Tibial artery (tissue), 4 donors: ENCODE data around the gene PACS2.

Experiments used
- DNase-seq, 2 donors: peaks; one replicate each; pipeline ENCODE4 v3.0.0-alpha.2; 2019
- H3K27ac ChIP-seq, 2 donors: fragments of 200-600 bp; sonication (generic) in 1 of 2; 1 replicate in 1 of 2; 2 replicates in 1 of 2; pipeline ENCODE4 v1.5.1; 2018 to 2019; ENCODE audit warnings: mild to moderate bottlenecking in 1 of 2
- H3K27me3 ChIP-seq, 2 donors: fragments of 200-600 bp; sonication (generic) in 1 of 2; one replicate each; pipeline versions ENCODE4 v1.5.1 to v1.6.0; 2016 to 2019
- H3K36me3 ChIP-seq, 3 donors: fragments of 200-600 bp; sonication (generic) in 2 of 3; one replicate each; pipeline ENCODE4 v1.5.1; 2016 to 2019; ENCODE audit warnings: mild to moderate bottlenecking in 2 of 3
- H3K4me1 ChIP-seq, 4 donors: fragments of 200-600 bp; sonication (generic) in 2 of 4; 1 replicate in 3 of 4; 2 replicates in 1 of 4; pipeline ENCODE4 v1.5.1; 2016 to 2019
- H3K4me3 ChIP-seq, 2 donors: fragments of 200-600 bp; sonication (generic) in 1 of 2; 1 replicate in 1 of 2; 2 replicates in 1 of 2; pipeline ENCODE4 v1.5.1; 2018 to 2019; ENCODE audit warnings: mild to moderate bottlenecking in 2 of 2
- H3K9me3 ChIP-seq, 3 donors: fragments of 200-600 bp; sonication (generic) in 1 of 3; one replicate each; pipeline ENCODE4 v1.5.1; 2016 to 2019
- CTCF ChIP-seq, 2 experiments: fragments of 200-600 bp in 1 of 2; fragments of 450-650 bp in 1 of 2; IDR thresholded peaks; one replicate each; pipeline ENCODE4 v1.5.1; 2017 to 2019; ENCODE audit warnings: antibody characterized with exemption in 2 of 2, mild to moderate bottlenecking in 1 of 2, moderate library complexity in 1 of 2
- intact Hi-C: fragments of 100-400 bp; cut with DNase I; formaldehyde crosslinking; loops from one replicate; pipeline ENCODE4 v1.15.0; 2023; ENCODE audit warnings: low total_unique reads

PACS2 gene

DNA sequence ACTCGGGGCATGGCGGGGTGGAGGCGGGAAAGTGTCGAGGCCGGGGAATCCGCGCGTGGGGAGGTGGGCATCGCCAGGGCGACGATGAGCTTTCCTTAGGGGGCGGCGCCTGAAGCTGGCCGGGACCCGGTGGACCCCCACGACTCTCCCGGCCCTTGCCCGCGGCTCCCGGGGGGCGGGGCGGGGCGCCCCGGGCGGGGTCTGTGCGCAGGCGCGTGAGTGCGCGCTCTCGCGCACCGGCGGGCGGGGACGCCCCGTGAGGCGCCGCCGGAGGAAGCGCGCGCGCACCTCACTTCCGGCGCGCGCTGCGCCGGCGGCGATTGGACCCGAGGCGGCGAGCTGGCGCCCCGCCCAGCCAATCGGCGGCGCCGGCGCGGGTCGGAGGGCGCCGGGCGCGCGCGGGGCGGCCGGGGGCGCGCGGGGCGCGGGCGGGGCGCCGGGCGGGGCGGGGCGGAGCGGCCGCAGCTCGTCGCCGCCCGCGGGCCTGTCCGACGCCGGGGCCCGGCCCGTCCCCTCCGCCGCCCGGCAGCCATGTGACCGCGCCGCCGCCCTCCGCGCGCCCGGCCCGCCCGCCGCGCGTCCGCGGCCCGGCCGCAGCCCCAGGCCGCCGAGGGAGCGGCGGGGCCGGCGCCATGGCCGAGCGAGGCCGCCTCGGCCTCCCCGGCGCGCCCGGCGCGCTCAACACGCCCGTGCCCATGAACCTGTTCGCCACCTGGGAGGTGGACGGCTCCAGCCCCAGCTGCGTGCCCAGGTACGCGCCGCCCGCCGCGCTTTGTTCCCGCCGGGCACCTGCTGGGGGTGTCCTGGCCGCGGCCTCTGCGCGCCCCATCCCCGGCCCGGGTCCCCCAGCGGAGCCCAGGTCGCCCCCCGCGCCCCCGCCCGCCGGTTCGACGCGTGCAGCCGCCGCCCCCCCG, at the start of gene PACS2:
Gene PACS2 (plus strand): TSS at position 462 of the 914 bp plus-strand sequence. CDS start 171 bp downstream, at position 633.
- H3K4me3 ChIP-seq = peak within 1 kb of the TSS; percentile 94 to 96
- intact Hi-C loops = loop anchor here (10.0 kb wide), 1 partner anchor 60 kb away; no protein-coding TSS in a partner anchor
- no peak for TF ChIP-seq CTCF (IDR thresholded peaks at IDR 0.05)
- H3K9me3 ChIP-seq = no peaks in the 10 kb centered on the region
- peaks cover 0 to 39% (median 30%) of the 10 kb centered on the region in 4 donors for H3K4me1 ChIP-seq
- H3K27ac ChIP-seq = peak within 1 kb of the TSS; percentile 93 to 100
- H3K36me3 ChIP-seq = no peaks in the 10 kb centered on the region
- DNase-seq = peak; percentile 57 to 86
- H3K27me3 ChIP-seq = no peaks in the 10 kb centered on the region

- no peak for DNase-seq
- intact Hi-C loops = no loop called here
- H3K4me1 ChIP-seq = peaks cover 0 to 3% (median 0%) of the 10 kb centered on the region in 4 donors
These were observed 46.6 kb upstream of the PACS2 start for GRCh38 chr14:105267820-105268548.

DNA sequence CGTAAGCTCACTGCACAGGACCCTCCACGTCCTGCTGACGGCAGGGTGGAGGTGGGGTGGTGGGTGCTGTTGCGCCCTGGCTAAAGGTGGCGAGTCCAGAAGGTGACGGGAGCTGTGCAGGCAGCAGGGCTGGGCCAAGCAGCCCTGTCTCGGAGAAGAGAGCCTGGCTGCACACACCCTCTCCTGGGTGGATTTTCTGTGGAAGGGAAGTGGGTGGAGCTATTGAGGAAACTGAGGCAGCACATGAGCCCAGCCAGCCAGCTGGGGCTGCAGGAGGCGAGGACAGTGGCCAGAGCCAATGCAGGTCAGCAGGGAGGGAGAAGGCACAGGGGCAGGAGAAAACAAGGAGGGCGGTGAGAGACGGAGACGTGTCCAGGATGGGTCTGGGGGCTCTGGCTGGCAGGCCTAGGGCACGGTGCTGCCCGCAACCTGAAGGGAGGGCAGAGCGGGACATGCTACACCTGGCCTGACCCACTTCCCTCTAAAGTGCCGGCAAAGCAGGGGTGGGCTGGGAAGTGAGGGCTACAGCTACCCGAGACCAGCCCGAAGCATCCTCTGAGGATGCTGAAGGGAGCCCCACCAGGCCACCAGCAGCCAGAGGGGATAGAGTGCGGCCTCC, 45.7 kb upstream of the PACS2 start:
- Histone ChIP-seq H3K27ac (no peak overlapping the region), H3K36me3 (peaks cover 14 to 36% (median 16%) of the 10 kb centered on the region in 3 donors), H3K9me3 (no peaks in the 10 kb centered on the region), H3K27me3 (no peaks in the 10 kb centered on the region), H3K4me3 (no peak overlapping the region), H3K4me1 (peaks cover 0 to 3% (median 0%) of the 10 kb centered on the region in 4 donors)
- intact Hi-C loops = no loop called here
- no peak for TF ChIP-seq CTCF (IDR thresholded peaks at IDR 0.05)
- DNase-seq = no peak

More at GRCh38 chr14:105267820-105268548, 46.6 kb upstream of the PACS2 start:
- Histone ChIP-seq H3K27me3 (no peaks in the 10 kb centered on the region), H3K27ac (no peak overlapping the region), H3K36me3 (peaks cover 14 to 41% (median 23%) of the 10 kb centered on the region in 3 donors), H3K9me3 (no peaks in the 10 kb centered on the region), H3K4me3 (no peak overlapping the region)
- no peak for TF ChIP-seq CTCF (IDR thresholded peaks at IDR 0.05)

GRCh38 chr14:105269405-105269804, 45.1 kb upstream of the PACS2 start:
- peaks cover 9 to 30% (median 11%) of the 10 kb centered on the region in 3 donors for H3K36me3 ChIP-seq
- intact Hi-C loops = no loop called here

More at GRCh38 chr14:105269405-105269804, 45.1 kb upstream of the PACS2 start:
- no peak for TF ChIP-seq CTCF (IDR thresholded peaks at IDR 0.05)
- Histone ChIP-seq H3K9me3 (no peaks in the 10 kb centered on the region), H3K27me3 (no peaks in the 10 kb centered on the region), H3K4me3 (no peak overlapping the region), H3K27ac (no peak overlapping the region), H3K4me1 (peaks cover 0 to 3% (median 0%) of the 10 kb centered on the region in 4 donors)
- DNase-seq = no peak
